ENCODE results near the gene GSG1L. TPM values are rescaled to one million over a fixed set of nuclear protein-coding genes. Genes with fewer than 3 reads are reported as not detected.
A peak's percentile ranks its signal among the peaks of the same experiment; 100 is the strongest.

Gene GSG1L
- total and polyA plus RNA-seq, 5 donors: 29.5 to 44.8 (median 33.4) TPM

GRCh38 chr16:27978876-27979275 is 84.6 kb downstream of the GSG1L start:
- intact Hi-C loops (cut with DNase I): loop anchor here in 2 of 4 donors (5.0 kb wide), 2 partner anchors 83 to 88 kb away; partner anchors contain the start of gene GSG1L (in 1 of the 2)
- Histone ChIP-seq H3K27me3 (ENCODE audit: control insufficient read depth, insufficient read depth) (no peaks in the 10 kb centered on the region), H3K4me1 (ENCODE audit: control insufficient read depth, insufficient read depth, low read length) (peaks cover 2% of the 10 kb centered on the region), H3K9me3 (ENCODE audit: control insufficient read depth, low read length) (no peaks in the 10 kb centered on the region), H3K4me3 (ENCODE audit: low read length) (no peak overlapping the region), H3K27ac (ENCODE audit: low read length) (no peak overlapping the region)
- DNase-seq (no peak), ATAC-seq (no peak)
- 81% methylated on average over 4 of the region's 4 CpGs for WGBS

GRCh38 chr16:27977966-27978365 is 85.5 kb downstream of the GSG1L start:
- H3K4me1 ChIP-seq (ENCODE audit: control insufficient read depth, insufficient read depth, low read length): peaks cover 2% of the 10 kb centered on the region
- H3K9me3 ChIP-seq (ENCODE audit: control insufficient read depth, low read length): no peaks in the 10 kb centered on the region
- intact Hi-C loops (cut with DNase I): loop anchor here in 2 of 4 donors (5.0 kb wide), 2 partner anchors 84 to 89 kb away; partner anchors contain the start of gene GSG1L (in 1 of the 2)
- no peak overlapping the region for H3K4me3 ChIP-seq (ENCODE audit: low read length)
- H3K27me3 ChIP-seq (ENCODE audit: control insufficient read depth, insufficient read depth): no peaks in the 10 kb centered on the region
- WGBS: 36% methylated on average over 7 of the region's 7 CpGs
- DNase-seq (peak; percentile 51 to 82 (median 79)), ATAC-seq (peak; percentile 71 to 78)
- peak overlapping the region; percentile 48 for H3K27ac ChIP-seq (ENCODE audit: low read length)

GRCh38 chr16:27976990-27977389 is 86.5 kb downstream of the GSG1L start:
- Histone ChIP-seq H3K9me3 (ENCODE audit: control insufficient read depth, low read length) (no peaks in the 10 kb centered on the region), H3K27me3 (ENCODE audit: control insufficient read depth, insufficient read depth) (no peaks in the 10 kb centered on the region), H3K4me3 (ENCODE audit: low read length) (no peak overlapping the region), H3K4me1 (ENCODE audit: control insufficient read depth, insufficient read depth, low read length) (peaks cover 2% of the 10 kb centered on the region), H3K27ac (ENCODE audit: low read length) (no peak overlapping the region)
- ATAC-seq (no peak), DNase-seq (no peak)
- intact Hi-C loops (cut with DNase I): loop anchor here in 2 of 4 donors (5.0 kb wide), 2 partner anchors 85 to 90 kb away; partner anchors contain the start of gene GSG1L (in 1 of the 2)
- WGBS: 85% methylated on average over 9 of the region's 9 CpGs

GRCh38 chr16:27974896-27975540 is 88.5 kb downstream of the GSG1L start:
- 80% methylated on average over 11 of the region's 11 CpGs for WGBS
- no peaks in the 10 kb centered on the region for H3K4me1 ChIP-seq (ENCODE audit: control insufficient read depth, insufficient read depth, low read length)
- intact Hi-C loops (cut with DNase I): loop anchor here in 3 of 4 donors (5.0 kb wide), 3 partner anchors 87 to 97 kb away; partner anchors contain the start of gene GSG1L (in 2 of the 3)
- no peak overlapping the region for H3K27ac ChIP-seq (ENCODE audit: low read length)
- no peak for DNase-seq
- no peak overlapping the region for H3K4me3 ChIP-seq (ENCODE audit: low read length)
- no peaks in the 10 kb centered on the region for H3K9me3 ChIP-seq (ENCODE audit: control insufficient read depth, low read length)
- no peaks in the 10 kb centered on the region for H3K27me3 ChIP-seq (ENCODE audit: control insufficient read depth, insufficient read depth)
- ATAC-seq: no peak

GRCh38 chr16:27973678-27974077 is 89.8 kb downstream of the GSG1L start:
- Histone ChIP-seq H3K9me3 (ENCODE audit: control insufficient read depth, low read length) (no peaks in the 10 kb centered on the region), H3K4me3 (ENCODE audit: low read length) (no peak overlapping the region), H3K27ac (ENCODE audit: low read length) (no peak overlapping the region), H3K4me1 (ENCODE audit: control insufficient read depth, insufficient read depth, low read length) (no peaks in the 10 kb centered on the region), H3K27me3 (ENCODE audit: control insufficient read depth, insufficient read depth) (no peaks in the 10 kb centered on the region)
- DNase-seq (no peak), ATAC-seq (no peak)
- intact Hi-C loops (cut with DNase I): loop anchor here in 2 of 4 donors (5.0 kb wide), 2 partner anchors 89 to 99 kb away; partner anchors contain the start of gene GSG1L (in 1 of the 2)
- 58% methylated on average over 7 of the region's 7 CpGs for WGBS

GRCh38 chr16:27972500-27972899 is 91.0 kb downstream of the GSG1L start:
- DNase-seq (no peak), ATAC-seq (peak in 1 of 2 donors; percentile 15)
- intact Hi-C loops (cut with DNase I): loop anchor here in 2 of 4 donors (5.0 kb wide), 2 partner anchors 90 to 100 kb away; partner anchors contain the start of gene GSG1L (in 1 of the 2)

GRCh38 chr16:27969574-27969973 is 93.9 kb downstream of the GSG1L start:
- H3K27me3 ChIP-seq (ENCODE audit: control insufficient read depth, insufficient read depth): no peaks in the 10 kb centered on the region
- no peak overlapping the region for H3K27ac ChIP-seq (ENCODE audit: low read length)
- no peak for ATAC-seq
- no peak overlapping the region for H3K4me3 ChIP-seq (ENCODE audit: low read length)
- intact Hi-C loops (cut with DNase I): no loop called here
- no peak for DNase-seq
- no peaks in the 10 kb centered on the region for H3K9me3 ChIP-seq (ENCODE audit: control insufficient read depth, low read length)
- 72% methylated on average over 4 of the region's 4 CpGs for WGBS
- H3K4me1 ChIP-seq (ENCODE audit: control insufficient read depth, insufficient read depth, low read length): no peaks in the 10 kb centered on the region

More at GRCh38 chr16:27972500-27972899, 91.0 kb downstream of the GSG1L start:
- 1% methylated on average over 4 of the region's 4 CpGs for WGBS
- H3K4me1 ChIP-seq (ENCODE audit: control insufficient read depth, insufficient read depth, low read length): no peaks in the 10 kb centered on the region
- no peaks in the 10 kb centered on the region for H3K9me3 ChIP-seq (ENCODE audit: control insufficient read depth, low read length)
- H3K27ac ChIP-seq (ENCODE audit: low read length): no peak overlapping the region
- H3K4me3 ChIP-seq (ENCODE audit: low read length): no peak overlapping the region
- no peaks in the 10 kb centered on the region for H3K27me3 ChIP-seq (ENCODE audit: control insufficient read depth, insufficient read depth)

- Histone ChIP-seq H3K4me3 (ENCODE audit: low read length) (no peak overlapping the region), H3K4me1 (ENCODE audit: control insufficient read depth, insufficient read depth, low read length) (no peaks in the 10 kb centered on the region), H3K9me3 (ENCODE audit: control insufficient read depth, low read length) (no peaks in the 10 kb centered on the region), H3K27me3 (ENCODE audit: control insufficient read depth, insufficient read depth) (no peaks in the 10 kb centered on the region), H3K27ac (ENCODE audit: low read length) (no peak overlapping the region)
- no peak for ATAC-seq
- intact Hi-C loops (cut with DNase I): no loop called here
- no peak for DNase-seq
- WGBS: 78% methylated on average over 5 of the region's 5 CpGs
Observed at GRCh38 chr16:27967169-27967568, 96.3 kb downstream of the GSG1L start.

- Histone ChIP-seq H3K4me3 (ENCODE audit: low read length) (no peak overlapping the region), H3K27ac (ENCODE audit: low read length) (no peak overlapping the region), H3K4me1 (ENCODE audit: control insufficient read depth, insufficient read depth, low read length) (no peaks in the 10 kb centered on the region), H3K27me3 (ENCODE audit: control insufficient read depth, insufficient read depth) (no peaks in the 10 kb centered on the region), H3K9me3 (ENCODE audit: control insufficient read depth, low read length) (no peaks in the 10 kb centered on the region)
- DNase-seq (no peak), ATAC-seq (no peak)
- intact Hi-C loops (cut with DNase I): no loop called here
- 82% methylated on average over 4 of the region's 4 CpGs for WGBS
Observed at GRCh38 chr16:27966756-27967155, 96.8 kb downstream of the GSG1L start.

- WGBS: 77% methylated on average over 5 of the region's 5 CpGs
- ATAC-seq: no peak
- intact Hi-C loops (cut with DNase I): no loop called here
- Histone ChIP-seq H3K9me3 (ENCODE audit: control insufficient read depth, low read length) (no peaks in the 10 kb centered on the region), H3K27ac (ENCODE audit: low read length) (no peak overlapping the region), H3K4me1 (ENCODE audit: control insufficient read depth, insufficient read depth, low read length) (no peaks in the 10 kb centered on the region), H3K27me3 (ENCODE audit: control insufficient read depth, insufficient read depth) (no peaks in the 10 kb centered on the region), H3K4me3 (ENCODE audit: low read length) (no peak overlapping the region)
- DNase-seq: no peak
Observed at GRCh38 chr16:27965801-27966200, 97.7 kb downstream of the GSG1L start.

- no peaks in the 10 kb centered on the region for H3K4me1 ChIP-seq (ENCODE audit: control insufficient read depth, insufficient read depth, low read length)
- H3K27me3 ChIP-seq (ENCODE audit: control insufficient read depth, insufficient read depth): no peaks in the 10 kb centered on the region
- no peak overlapping the region for H3K27ac ChIP-seq (ENCODE audit: low read length)
- intact Hi-C loops (cut with DNase I): no loop called here
- ATAC-seq (no peak), DNase-seq (no peak)
- no peak overlapping the region for H3K4me3 ChIP-seq (ENCODE audit: low read length)
- 84% methylated on average over 7 of the region's 7 CpGs for WGBS
- no peaks in the 10 kb centered on the region for H3K9me3 ChIP-seq (ENCODE audit: control insufficient read depth, low read length)
Observed at GRCh38 chr16:27963471-27963965, 100.0 kb downstream of the GSG1L start.

Measured in right cardiac atrium (tissue), 5 donors.